Measurements from ENCODE around the gene TGIF2. TPM values are rescaled to one million over a fixed set of nuclear protein-coding genes. Genes with fewer than 3 reads are reported as not detected.

The TGIF2 gene
- total and polyA plus RNA-seq, 2 of the 13 experiments (the other 11 are each of a cell fraction or from before 2014, with no cell fraction given): 41.3 to 53.9 TPM

DNA sequence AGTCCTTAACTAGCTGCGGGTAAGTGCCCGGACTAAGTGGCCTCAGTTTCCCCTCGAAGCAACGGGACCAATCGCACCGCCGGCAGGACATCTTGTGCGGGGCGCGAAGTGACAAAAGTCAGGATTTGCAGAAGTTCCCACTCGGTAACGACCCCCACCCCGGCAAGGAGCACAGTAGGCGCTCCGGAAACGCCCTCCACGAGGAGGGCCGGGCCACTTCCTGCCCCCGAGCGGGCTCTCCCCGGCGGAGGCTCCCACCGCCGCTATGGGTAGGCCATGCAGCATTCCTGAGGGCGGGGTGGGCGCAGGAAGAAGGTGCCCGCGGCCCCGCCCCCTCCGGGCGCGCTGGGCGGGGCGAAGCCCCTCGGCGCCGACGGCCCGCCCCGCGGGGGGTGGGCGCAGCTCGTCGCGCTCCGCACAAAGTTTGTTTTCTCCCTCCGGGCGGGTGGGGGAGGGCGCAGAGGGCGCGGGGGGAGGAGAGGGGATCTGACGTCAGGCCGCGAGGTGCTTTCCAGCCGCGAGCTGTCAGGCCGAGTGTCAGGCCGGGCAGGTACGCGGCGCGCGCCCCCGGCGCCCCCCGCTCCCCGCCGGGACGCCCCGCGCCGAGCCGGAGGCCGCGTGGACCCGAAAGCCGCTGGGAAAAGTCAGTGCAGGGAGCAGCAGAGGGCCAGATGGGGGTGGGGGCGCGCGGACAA, at the start of gene TGIF2 (continued):
- peak; percentile 91 for TF ChIP-seq SRY (CRISPR knock-in tag; IDR thresholded peaks at IDR 0.05)
- no peak; the same call in 1 of the 2 replicates for TF ChIP-seq NCOA2 (CRISPR knock-in tag; IDR thresholded peaks at IDR 0.05)
- TF ChIP-seq HMGA1 (CRISPR knock-in tag; conservative IDR thresholded peaks at IDR 0.05): no peak
- peak; percentile 80 for TF ChIP-seq ESRRA (CRISPR knock-in tag; IDR thresholded peaks at IDR 0.05; ENCODE audit: low read depth)
- TF ChIP-seq ZNF3 (CRISPR knock-in tag; IDR thresholded peaks at IDR 0.05): no peak; the same call in 1 of the 2 replicates
- TF ChIP-seq RELA (CRISPR knock-in tag; IDR thresholded peaks at IDR 0.05): no peak
- TF ChIP-seq DNMT1 (CRISPR knock-in tag; IDR thresholded peaks at IDR 0.05): peak; percentile 58; the same call in 1 of the 2 replicates
- TF ChIP-seq PHB2 (IDR thresholded peaks at IDR 0.05; ENCODE audit: partially characterized antibody): no peak
- TF ChIP-seq NCOA5 (CRISPR knock-in tag; IDR thresholded peaks at IDR 0.05): no peak
- no peak; the same call in 1 of the 2 replicates for TF ChIP-seq DR1 (CRISPR knock-in tag; IDR thresholded peaks at IDR 0.05)
- TF ChIP-seq ZNF329 (CRISPR knock-in tag; IDR thresholded peaks at IDR 0.05; ENCODE audit: low read depth): peak; percentile 44; the same call in 1 of the 2 replicates
- peak; percentile 92 for TF ChIP-seq ZNF558 (CRISPR knock-in tag; IDR thresholded peaks at IDR 0.05; ENCODE audit: borderline replicate concordance)
- TF ChIP-seq, protein P1, sequence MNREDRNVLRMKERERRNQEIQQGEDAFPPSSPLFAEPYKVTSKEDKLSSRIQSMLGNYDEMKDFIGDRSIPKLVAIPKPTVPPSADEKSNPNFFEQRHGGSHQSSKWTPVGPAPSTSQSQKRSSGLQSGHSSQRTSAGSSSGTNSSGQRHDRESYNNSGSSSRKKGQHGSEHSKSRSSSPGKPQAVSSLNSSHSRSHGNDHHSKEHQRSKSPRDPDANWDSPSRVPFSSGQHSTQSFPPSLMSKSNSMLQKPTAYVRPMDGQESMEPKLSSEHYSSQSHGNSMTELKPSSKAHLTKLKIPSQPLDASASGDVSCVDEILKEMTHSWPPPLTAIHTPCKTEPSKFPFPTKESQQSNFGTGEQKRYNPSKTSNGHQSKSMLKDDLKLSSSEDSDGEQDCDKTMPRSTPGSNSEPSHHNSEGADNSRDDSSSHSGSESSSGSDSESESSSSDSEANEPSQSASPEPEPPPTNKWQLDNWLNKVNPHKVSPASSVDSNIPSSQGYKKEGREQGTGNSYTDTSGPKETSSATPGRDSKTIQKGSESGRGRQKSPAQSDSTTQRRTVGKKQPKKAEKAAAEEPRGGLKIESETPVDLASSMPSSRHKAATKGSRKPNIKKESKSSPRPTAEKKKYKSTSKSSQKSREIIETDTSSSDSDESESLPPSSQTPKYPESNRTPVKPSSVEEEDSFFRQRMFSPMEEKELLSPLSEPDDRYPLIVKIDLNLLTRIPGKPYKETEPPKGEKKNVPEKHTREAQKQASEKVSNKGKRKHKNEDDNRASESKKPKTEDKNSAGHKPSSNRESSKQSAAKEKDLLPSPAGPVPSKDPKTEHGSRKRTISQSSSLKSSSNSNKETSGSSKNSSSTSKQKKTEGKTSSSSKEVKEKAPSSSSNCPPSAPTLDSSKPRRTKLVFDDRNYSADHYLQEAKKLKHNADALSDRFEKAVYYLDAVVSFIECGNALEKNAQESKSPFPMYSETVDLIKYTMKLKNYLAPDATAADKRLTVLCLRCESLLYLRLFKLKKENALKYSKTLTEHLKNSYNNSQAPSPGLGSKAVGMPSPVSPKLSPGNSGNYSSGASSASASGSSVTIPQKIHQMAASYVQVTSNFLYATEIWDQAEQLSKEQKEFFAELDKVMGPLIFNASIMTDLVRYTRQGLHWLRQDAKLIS (CRISPR knock-in tag; IDR thresholded peaks at IDR 0.05): 0 out of 2 replicates have a peak, but pooled peaks have one; percentile 4
- peak; percentile 34 for TF ChIP-seq EED (CRISPR knock-in tag; IDR thresholded peaks at IDR 0.05)
- TF ChIP-seq ZNF44 (CRISPR knock-in tag; IDR thresholded peaks at IDR 0.05): peak; percentile 70; the same call in 1 of the 2 replicates
- TF ChIP-seq ZKSCAN1 (IDR thresholded peaks at IDR 0.05; ENCODE audit: low read length): peak; percentile 96
- TF ChIP-seq MED8 (CRISPR knock-in tag; IDR thresholded peaks at IDR 0.05; ENCODE audit: insufficient replicate concordance): no peak
- TF ChIP-seq SNAPC2 (CRISPR knock-in tag; IDR thresholded peaks at IDR 0.05): no peak
- TF ChIP-seq KAT2B (IDR thresholded peaks at IDR 0.05; ENCODE audit: borderline replicate concordance, low read depth, low read length): no peak
- TF ChIP-seq KDM2A (CRISPR knock-in tag; IDR thresholded peaks at IDR 0.05; ENCODE audit: borderline replicate concordance, low read depth): peak; percentile 66; the same call in 1 of the 2 replicates
- TF ChIP-seq, protein P2, sequence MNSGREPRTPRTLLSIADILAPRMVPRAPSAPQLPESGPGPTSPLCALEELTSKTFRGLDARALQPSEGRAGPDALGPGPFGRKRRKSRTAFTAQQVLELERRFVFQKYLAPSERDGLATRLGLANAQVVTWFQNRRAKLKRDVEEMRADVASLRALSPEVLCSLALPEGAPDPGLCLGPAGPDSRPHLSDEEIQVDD (CRISPR knock-in tag; IDR thresholded peaks at IDR 0.05; ENCODE audit: borderline replicate concordance): no peak
- no peak; the same call in 1 of the 2 replicates for TF ChIP-seq ZNF343 (CRISPR knock-in tag; IDR thresholded peaks at IDR 0.05)
- TF ChIP-seq ZNF598 (CRISPR knock-in tag; IDR thresholded peaks at IDR 0.05; ENCODE audit: borderline replicate concordance): peak; percentile 95; the same call in 1 of the 2 replicates
- TF ChIP-seq, protein P3, sequence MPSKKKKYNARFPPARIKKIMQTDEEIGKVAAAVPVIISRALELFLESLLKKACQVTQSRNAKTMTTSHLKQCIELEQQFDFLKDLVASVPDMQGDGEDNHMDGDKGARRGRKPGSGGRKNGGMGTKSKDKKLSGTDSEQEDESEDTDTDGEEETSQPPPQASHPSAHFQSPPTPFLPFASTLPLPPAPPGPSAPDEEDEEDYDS (CRISPR knock-in tag; IDR thresholded peaks at IDR 0.05): peak; percentile 80
- TF ChIP-seq GABPA (IDR thresholded peaks at IDR 0.05; ENCODE audit: low read depth, low read length): peak; percentile 79
- TF ChIP-seq GABPA (CRISPR knock-in tag; IDR thresholded peaks at IDR 0.05; ENCODE audit: low read depth): peak; percentile 93
- no peak for TF ChIP-seq ZNF589 (CRISPR knock-in tag; conservative IDR thresholded peaks at IDR 0.05)
